Activated CD4-positive, CD25-positive, alpha-beta regulatory T cell treated with anti-CD3 and anti-CD28 coated beads, Interleukin-2, amount 50 U/mL, for 16 hours (primary cell): Measurements from ENCODE around the gene CMYA5.
"Not testable (repeated sequence)": the region's sequence is repeated elsewhere in the genome, so short reads cannot be mapped to it uniquely, and the experiment has no call there.

Experiments
- DNase-seq: peaks from one replicate; pipeline ENCODE4 v3.0.0-alpha.2; 2020; ENCODE audit warnings: low read depth, low spot score

Gene CMYA5

GRCh38 chr5:79689541-79690466, at the start of gene CMYA5:
CMYA5 (plus strand) TSS chr5:79689836; CDS start chr5:79689908, 72 bp downstream.
- DNase-seq, result no peak

DNA sequence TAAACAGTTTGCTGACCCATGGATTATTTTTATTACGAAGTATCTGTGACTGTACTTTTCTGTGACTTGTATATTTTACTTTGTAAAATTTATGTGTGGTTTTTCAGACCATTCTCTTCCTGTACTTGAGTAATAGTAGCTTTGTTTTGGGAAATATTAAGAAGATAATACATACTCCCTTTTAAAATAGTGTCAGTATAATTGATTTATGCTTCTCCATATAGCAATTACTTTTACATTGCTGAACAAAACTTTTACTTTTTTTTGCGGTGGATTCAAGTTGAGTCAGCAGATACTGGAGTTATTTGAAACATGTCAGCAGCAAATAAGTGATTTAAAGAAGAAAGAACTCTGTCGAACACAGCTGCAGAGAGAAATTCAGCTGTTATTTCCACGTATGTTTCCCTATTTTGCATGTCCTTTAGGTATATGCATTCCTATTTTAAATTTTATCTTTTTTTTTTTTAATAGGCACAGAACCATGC, 49.0 kb upstream of the CMYA5 start:
- no peak for DNase-seq

DNA sequence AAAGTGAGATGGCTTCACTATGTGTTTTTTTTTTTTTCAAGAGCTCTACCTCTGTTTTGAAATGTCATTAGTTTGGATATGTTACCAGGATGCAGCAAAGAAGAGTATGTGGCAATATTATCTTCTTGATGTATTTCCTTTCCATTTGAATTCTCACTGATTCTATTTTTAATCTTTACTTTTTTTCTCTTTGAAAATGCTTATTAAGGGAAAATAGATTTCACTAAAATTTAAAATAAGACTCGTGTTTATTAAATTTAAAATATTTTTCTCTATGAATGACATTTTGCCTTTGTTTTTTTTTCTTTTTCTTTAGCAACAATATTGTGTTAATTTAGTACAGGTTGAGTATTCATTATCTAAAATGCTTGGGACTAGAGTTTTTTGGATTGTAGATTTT, 48.2 kb upstream of the CMYA5 start:
- no peak for DNase-seq

GRCh38 chr5:79642210-79642609, 47.4 kb upstream of the CMYA5 start:
- no peak for DNase-seq

GRCh38 chr5:79653843-79654242, 35.8 kb upstream of the CMYA5 start:
- no peak for DNase-seq

DNA sequence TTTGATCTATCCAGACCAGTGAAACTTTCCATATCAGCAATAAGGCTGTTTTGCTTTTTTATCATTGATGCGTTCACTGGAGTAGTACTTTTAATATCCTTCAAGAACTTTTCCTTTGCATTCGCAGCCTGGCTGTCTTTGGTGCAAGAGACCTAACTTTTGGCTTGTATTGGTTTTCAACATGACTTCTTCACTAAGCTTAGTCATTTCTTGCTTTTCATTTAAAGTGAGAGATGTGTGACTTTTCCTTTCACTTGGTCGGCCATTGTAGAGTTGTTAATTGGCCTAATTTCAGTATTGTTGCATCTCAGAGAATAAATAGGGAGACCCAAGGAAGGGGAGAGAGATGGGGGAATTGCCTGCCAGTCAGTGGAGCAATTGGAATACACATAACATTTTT, 26.4 kb upstream of the CMYA5 start:
- DNase-seq, result no peak

DNA sequence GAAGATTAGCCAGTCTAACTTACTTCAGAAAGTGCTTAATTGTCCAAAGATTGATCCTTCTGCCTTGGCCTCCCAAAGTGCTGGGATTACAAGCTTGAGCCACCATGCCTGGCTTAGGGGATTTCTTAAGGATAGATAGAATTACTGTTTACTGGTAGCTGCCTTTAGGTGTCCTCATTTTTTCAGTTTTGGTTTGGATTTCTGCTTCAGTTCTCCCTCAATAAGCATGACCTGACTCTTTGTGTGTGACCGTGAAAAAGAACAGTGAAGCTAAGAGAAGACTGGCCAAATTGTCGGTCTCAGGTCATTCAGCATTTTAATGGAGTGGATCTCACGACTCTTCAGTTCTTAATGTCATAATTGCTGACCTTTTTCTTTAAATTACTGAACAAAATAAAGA, 22.9 kb upstream of the CMYA5 start:
- no peak for DNase-seq

GRCh38 chr5:79672392-79672791, 17.2 kb upstream of the CMYA5 start:
- DNase-seq, result no peak

- DNase-seq, result not testable (repeated sequence)
Measured at GRCh38 chr5:79676354-79676753, 13.3 kb upstream of the CMYA5 start.

DNA sequence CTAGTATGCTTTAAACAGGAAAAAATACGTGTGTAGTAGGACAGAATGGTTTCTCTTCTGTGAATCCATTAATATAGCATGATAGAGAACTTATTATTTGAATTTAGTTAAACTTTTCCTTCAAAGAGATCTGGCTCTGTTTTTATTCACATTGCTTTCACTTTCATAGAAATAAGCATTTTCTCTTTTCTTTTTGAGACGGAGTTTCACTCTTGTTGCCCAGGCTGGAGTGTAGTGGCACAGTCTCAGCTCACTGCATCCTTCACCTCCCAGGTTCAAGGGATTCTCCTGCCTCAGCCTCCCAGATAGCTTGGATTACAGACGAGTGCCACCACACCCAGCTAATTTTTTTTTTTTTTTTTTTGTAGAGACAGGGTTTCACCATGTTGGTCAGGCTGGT, 7.5 kb upstream of the CMYA5 start:
- DNase-seq, result not testable (repeated sequence)

DNA sequence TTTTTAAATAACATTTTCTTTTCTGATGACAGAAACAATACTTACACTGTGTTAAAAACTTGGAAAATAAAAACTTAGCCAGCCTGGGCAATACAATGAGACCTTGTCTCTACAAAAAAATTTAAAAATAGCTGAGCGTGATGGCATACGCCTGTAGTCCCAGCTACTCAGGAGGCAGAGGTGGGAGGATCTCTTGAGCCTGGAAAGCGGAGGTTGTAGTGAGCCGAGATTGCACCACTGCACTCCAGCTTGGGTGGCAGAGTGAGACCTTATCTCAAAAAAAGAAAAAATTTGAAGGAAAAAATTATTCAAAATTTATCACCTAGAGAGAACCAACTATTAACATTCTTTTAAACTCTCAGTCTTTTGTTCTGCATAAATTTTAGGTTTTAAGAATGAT, 4.9 kb upstream of the CMYA5 start:
- DNase-seq, result no peak

- no peak for DNase-seq
Measured at GRCh38 chr5:79685627-79686026, 4.0 kb upstream of the CMYA5 start.

GRCh38 chr5:79686799-79687198, 2.8 kb upstream of the CMYA5 start:
- no peak for DNase-seq

GRCh38 chr5:79687889-79688288, 1.7 kb upstream of the CMYA5 start:
- DNase-seq, result no peak

GRCh38 chr5:79691007-79691406, 1.4 kb downstream of the CMYA5 start:
- no peak for DNase-seq

DNA sequence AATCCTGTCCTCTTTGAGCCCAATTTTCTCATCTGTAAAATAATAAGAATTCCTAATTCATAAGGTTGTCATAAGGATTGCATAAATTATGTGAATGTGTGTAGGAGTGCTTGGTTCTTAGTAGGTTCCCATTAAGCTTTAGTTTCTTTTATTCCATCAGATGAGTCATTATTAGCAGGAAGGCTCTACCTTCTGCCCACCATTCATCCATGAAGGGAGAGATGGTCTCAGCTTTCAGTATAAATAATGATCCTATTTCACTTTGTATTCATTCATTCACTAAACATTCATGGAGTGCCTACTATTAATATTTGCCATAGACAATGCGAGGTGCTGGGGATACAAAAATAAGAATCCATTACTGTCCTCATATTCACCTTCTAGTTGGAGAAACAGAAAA, 3.0 kb downstream of the CMYA5 start:
- DNase-seq, result no peak

DNA sequence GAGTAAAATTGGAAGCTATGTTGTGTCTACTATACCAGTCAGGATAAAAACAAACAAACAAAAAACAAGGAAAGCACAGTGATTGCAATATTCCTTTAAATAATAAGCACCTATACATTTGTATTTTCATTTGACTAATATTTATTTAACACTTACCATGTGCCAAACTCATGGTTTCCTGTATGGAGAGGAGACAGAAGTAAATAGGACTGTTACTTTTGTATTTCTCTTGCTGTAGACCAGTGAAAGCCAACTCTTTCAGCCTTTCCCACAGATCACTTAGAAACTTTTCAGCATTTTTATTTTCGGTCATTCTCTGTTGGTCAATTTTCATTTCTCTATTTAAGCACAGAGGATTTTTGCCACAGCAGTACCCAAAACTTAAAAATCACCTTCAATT, 4.5 kb downstream of the CMYA5 start:
- no peak for DNase-seq

GRCh38 chr5:79694652-79695051, 5.0 kb downstream of the CMYA5 start:
- DNase-seq, result no peak

DNA sequence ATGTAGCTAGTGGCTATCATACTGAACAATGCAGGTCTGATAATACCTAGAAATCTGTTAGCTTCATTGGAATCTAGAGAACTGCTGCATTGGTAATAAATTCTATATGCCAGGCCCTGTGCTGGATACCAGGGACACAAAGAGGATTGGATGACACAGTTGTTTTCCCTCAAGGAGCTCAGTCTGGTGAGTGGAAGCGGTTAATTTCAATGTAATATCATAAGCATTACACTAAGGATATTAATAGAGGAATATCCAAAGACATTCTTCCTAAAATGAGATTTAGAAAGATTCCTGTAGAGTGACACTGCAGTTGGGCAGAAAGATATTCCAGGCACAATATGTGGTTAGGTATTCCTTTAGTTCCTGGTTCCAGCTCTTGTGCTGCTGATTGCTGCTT, 5.9 kb downstream of the CMYA5 start:
- no peak for DNase-seq

- no peak for DNase-seq
Measured at GRCh38 chr5:79697222-79698170, 7.9 kb downstream of the CMYA5 start.

GRCh38 chr5:79699763-79700400, 10.2 kb downstream of the CMYA5 start:
- no peak for DNase-seq
